Measurements from ENCODE around the gene KIF13A.

Gene KIF13A

GRCh38 chr6:17941318-17941717 lies 46.1 kb downstream of the KIF13A start:
- DNase-seq (ENCODE audit: low spot score): no peak
- ChIA-PET CTCF (no interaction called here), POLR2A (ENCODE audit: low non-redundant PET) (interaction anchor here (0.5 kb wide), 1 partner anchor 181 kb away, joined by 3 read pairs; no protein-coding TSS in a partner anchor)
- TF ChIP-seq CTCF (conservative IDR thresholded peaks at IDR 0.05; ENCODE audit: low read depth): no peak
- no peak overlapping the region for H3K27ac ChIP-seq

- ChIA-PET CTCF (no interaction called here), POLR2A (ENCODE audit: low non-redundant PET) (no interaction called here)
- DNase-seq (ENCODE audit: low spot score): no peak
- no peak for TF ChIP-seq CTCF (conservative IDR thresholded peaks at IDR 0.05; ENCODE audit: low read depth)
- no peak overlapping the region for H3K27ac ChIP-seq
These were observed 47.2 kb downstream of the KIF13A start for GRCh38 chr6:17940151-17940792.

- no peak overlapping the region for H3K27ac ChIP-seq
- CTCF ChIA-PET: no interaction called here
These were observed 48.5 kb downstream of the KIF13A start for GRCh38 chr6:17938901-17939300.

GRCh38 chr6:17935188-17936149 lies 52.0 kb downstream of the KIF13A start:
- TF ChIP-seq CTCF (conservative IDR thresholded peaks at IDR 0.05; ENCODE audit: low read depth): no peak
- CTCF ChIA-PET: interaction anchor here (0.6 kb wide), 1 partner anchor 13 kb away, joined by 3 read pairs; no protein-coding TSS in a partner anchor
- DNase-seq (ENCODE audit: low spot score): no peak
- POLR2A ChIA-PET (ENCODE audit: low non-redundant PET): no interaction called here
- H3K27ac ChIP-seq: 0 out of 2 replicates have a peak overlapping the region, but pooled peaks have one; percentile 14

More at GRCh38 chr6:17938901-17939300, 48.5 kb downstream of the KIF13A start:
- peak; percentile 32 for DNase-seq (ENCODE audit: low spot score)
- POLR2A ChIA-PET (ENCODE audit: low non-redundant PET): no interaction called here
- no peak for TF ChIP-seq CTCF (conservative IDR thresholded peaks at IDR 0.05; ENCODE audit: low read depth)

- POLR2A ChIA-PET (ENCODE audit: low non-redundant PET): no interaction called here
- CTCF ChIA-PET: no interaction called here
- no peak for DNase-seq (ENCODE audit: low spot score)
- H3K27ac ChIP-seq: no peak overlapping the region
- TF ChIP-seq CTCF (conservative IDR thresholded peaks at IDR 0.05; ENCODE audit: low read depth): no peak
These were observed 53.7 kb downstream of the KIF13A start for GRCh38 chr6:17933716-17934115.

- no peak for TF ChIP-seq CTCF (conservative IDR thresholded peaks at IDR 0.05; ENCODE audit: low read depth)
- POLR2A ChIA-PET (ENCODE audit: low non-redundant PET): no interaction called here
- DNase-seq (ENCODE audit: low spot score): no peak
- CTCF ChIA-PET: interaction anchor here (0.6 kb wide), 2 partner anchors 145 to 363 kb away, joined by 3 to 4 read pairs; no protein-coding TSS in a partner anchor
- no peak overlapping the region for H3K27ac ChIP-seq
These were observed 55.0 kb downstream of the KIF13A start for GRCh38 chr6:17932330-17932852.

Data from RWPE1 (cell line).